GM12878 (cell line): Measurements from ENCODE around the gene ANKS1A. TPM values are rescaled to one million over a fixed set of nuclear protein-coding genes. Genes with fewer than 3 reads are reported as not detected.

Source experiments
- ATAC-seq: fragments of 200-7000 bp; cut with Tn5 transposase; 3 replicates; pipeline ENCODE4 v1.9.1; 2020; ENCODE audit warnings: mild to moderate bottlenecking, moderate library complexity
- BruUV-seq: library from RNA; stranded (reverse); fragments of 400-500 nt; replicated peaks from 2 replicates; lab custom pipeline; 2021; lab: Mats Ljungman, UMichigan
- CTCF ChIA-PET: fragments of 300-600 bp; sonication (Branson Sonifier 250); formaldehyde crosslinking; extraction: SDS; loops from one replicate; lab custom pipeline; 2021; ENCODE audit warnings: inconsistent platforms; lab: Yijun Ruan, JAX
- POLR2A ChIA-PET: fragments of 350-600 bp; formaldehyde crosslinking; extraction: SDS; loops from one replicate; lab custom pipeline; 2021; ENCODE audit warnings: inconsistent platforms; lab: Charles Lee
- RAD21 ChIA-PET: fragments of 300-600 bp; sonication (Branson Sonifier 250); formaldehyde crosslinking; loops from one replicate; lab custom pipeline; 2023; ENCODE audit warnings: antibody characterized with exemption; ENCODE audit not compliant: unreplicated experiment; lab: Charles Lee
- SMC1A ChIA-PET: fragments of 300-600 bp; sonication (Branson Sonifier 250); formaldehyde crosslinking; loops from one replicate; lab custom pipeline; 2023; ENCODE audit not compliant: unreplicated experiment, uncharacterized antibody; lab: Charles Lee
- DNase-seq: peaks from one replicate; pipeline ENCODE4 v3.0.0-alpha.2; 2011; ENCODE audit warnings: low read depth, low spot score
- FAIRE-seq: peaks from 3 replicates; lab custom pipeline; 2011; peaks lifted over from hg19 to GRCh38; lab: Jason Lieb, UNC
- H2AFZ ChIP-seq: 2 replicates; pipeline ENCODE4 v1.6.0; 2011; ENCODE audit warnings: low read depth, low read length, control low read depth; ENCODE audit not compliant: control insufficient read depth
- H3K27ac ChIP-seq: 2 replicates; pipeline ENCODE4 v1.5.1; 2011; ENCODE audit warnings: control low read depth; ENCODE audit not compliant: control insufficient read depth, insufficient read depth
- H3K27me3 ChIP-seq, 2 experiments: replicated peaks in 1 of 2; 2 replicates each; pipeline versions ENCODE4 v1.6.0 to v1.6.1; 2011; ENCODE audit warnings: low read length in 1 of 2; ENCODE audit not compliant: control insufficient read depth in 2 of 2, insufficient read depth in 2 of 2
- H3K36me3 ChIP-seq, 2 experiments: 2 replicates each; pipeline ENCODE4 v1.5.1; 2011; ENCODE audit warnings: low read length in 1 of 2; ENCODE audit not compliant: control insufficient read depth in 2 of 2, insufficient read depth in 2 of 2
- H3K4me1 ChIP-seq: 2 replicates; pipeline ENCODE4 v1.6.1; 2011; ENCODE audit warnings: mild to moderate bottlenecking, low read length, moderate library complexity, mixed read lengths; ENCODE audit not compliant: control insufficient read depth, insufficient read depth
- H3K4me2 ChIP-seq: 2 replicates; pipeline ENCODE4 v1.6.0; 2011; ENCODE audit warnings: control low read depth; ENCODE audit not compliant: control insufficient read depth, insufficient read depth
- H3K4me3 ChIP-seq: fragments of 200-600 bp; sonication (generic); 2 replicates; pipeline ENCODE4 v1.5.1; 2016
- H3K79me2 ChIP-seq: 2 replicates; pipeline ENCODE4 v1.6.0; 2011; ENCODE audit warnings: low read length; ENCODE audit not compliant: control insufficient read depth, insufficient read depth
- H3K9ac ChIP-seq: 2 replicates; pipeline ENCODE4 v1.8.0; 2011; ENCODE audit warnings: low read length, control low read depth, mixed read lengths; ENCODE audit not compliant: control insufficient read depth, insufficient read depth
- H3K9me3 ChIP-seq: replicated peaks from 3 replicates; pipeline ENCODE4 v1.5.1; 2011; ENCODE audit warnings: mild to moderate bottlenecking, low read length; ENCODE audit not compliant: control insufficient read depth, insufficient read depth
- H4K20me1 ChIP-seq: 2 replicates; pipeline ENCODE4 v1.6.0; 2011; ENCODE audit not compliant: control insufficient read depth, insufficient read depth
- BRCA1 ChIP-seq: IDR thresholded peaks from 2 replicates; pipeline ENCODE4 v1.6.1; 2011; ENCODE audit warnings: low read depth, low read length, improper control_type of control experiment
- CHD2 ChIP-seq: IDR thresholded peaks from 2 replicates; pipeline ENCODE4 v1.6.1; 2011; ENCODE audit warnings: low read depth, low read length, improper control_type of control experiment, borderline replicate concordance
- EP300 ChIP-seq, 2 experiments: fragments of 150-350 bp in 1 of 2; IDR thresholded peaks; 2 replicates each; pipeline ENCODE4 v1.6.1; 2011 to 2012; ENCODE audit warnings: low read depth in 2 of 2, low read length in 2 of 2, borderline replicate concordance in 1 of 2, improper control_type of control experiment in 1 of 2, inconsistent platforms in 1 of 2; ENCODE audit not compliant: control insufficient read depth in 1 of 2
- IKZF1 ChIP-seq: fragments of 450-650 bp; conservative IDR thresholded peaks from 2 replicates; pipeline ENCODE4 v1.6.1; 2017; ENCODE audit warnings: antibody characterized with exemption, mild to moderate bottlenecking
- IKZF2 ChIP-seq, 2 experiments: fragments of 450-650 bp; IDR thresholded peaks; 2 replicates each; pipeline ENCODE4 v1.6.1; 2017; ENCODE audit warnings: mild to moderate bottlenecking in 2 of 2, moderate library complexity in 2 of 2
- MYB ChIP-seq: fragments of 150-350 bp; IDR thresholded peaks from 2 replicates; pipeline ENCODE4 v1.6.1; 2014; ENCODE audit warnings: mild to moderate bottlenecking, low read depth, low read length, borderline replicate concordance
- NBN ChIP-seq: fragments of 450-650 bp; IDR thresholded peaks from 2 replicates; pipeline ENCODE4 v1.6.1; 2016
- NFIC ChIP-seq: IDR thresholded peaks from 2 replicates; pipeline ENCODE4 v1.6.1; 2012; ENCODE audit warnings: low read depth, mild to moderate bottlenecking, inconsistent platforms, low read length, moderate library complexity
- NR2F1 ChIP-seq: fragments of 450-650 bp; conservative IDR thresholded peaks from 2 replicates; pipeline ENCODE4 v1.6.1; 2017; ENCODE audit warnings: mild to moderate bottlenecking
- POLR2A ChIP-seq: IDR thresholded peaks from 2 replicates; pipeline ENCODE4 v1.6.1; 2011; ENCODE audit warnings: low read depth, mild to moderate bottlenecking, low read length
- POLR2AphosphoS2 ChIP-seq: IDR thresholded peaks from 2 replicates; pipeline ENCODE4 v1.6.1; 2011; ENCODE audit warnings: low read depth, mild to moderate bottlenecking, low read length, improper control_type of control experiment, moderate library complexity
- SMC3 ChIP-seq: IDR thresholded peaks from 2 replicates; pipeline ENCODE4 v1.6.1; 2011; ENCODE audit warnings: low read length, improper control_type of control experiment, borderline replicate concordance
- TAF1 ChIP-seq: IDR thresholded peaks from 2 replicates; pipeline ENCODE4 v1.6.1; 2011; ENCODE audit warnings: mild to moderate bottlenecking, low read depth, low read length, borderline replicate concordance
- TCF12 ChIP-seq: IDR thresholded peaks from 2 replicates; pipeline ENCODE4 v1.6.1; 2011; ENCODE audit warnings: low read depth, mild to moderate bottlenecking, low read length
- WGBS: methylation state at CpG from one replicate; pipeline ENCODE4 v1.1.6; 2016; ENCODE audit warnings: low lambda C conversion rate; ENCODE audit not compliant: insufficient replicate concordance, insufficient coverage; ENCODE audit errors: missing lambda C conversion rate; 5-methylcytosine and 5-hydroxymethylcytosine counted together
- in situ Hi-C: fragments of 300-500 bp; cut with MboI; formaldehyde crosslinking; loops from 9 replicates; pipeline ENCODE4 v1.14.3; 2018; ENCODE audit warnings: mixed read lengths
- intact Hi-C: fragments of 100-400 bp; cut with micrococcal nuclease; formaldehyde crosslinking; loops from one replicate; pipeline ENCODE4 v1.14.2; 2022; ENCODE audit not compliant: unreplicated experiment
- polyA plus RNA-seq, 11 experiments: library from polyadenylated mRNA; depleted of rRNA in 4 of 11; unstranded in 6 of 11; stranded (reverse) in 5 of 11; fragments of >200 nt; fragmentation: Nextera tagmentation in 4 of 11; fragmentation: Illumina TruSeq in 1 of 11; extraction: Ambion mirVana in 4 of 11; extraction: Trizol in 1 of 11; gene quantifications; 1 replicate in 1 of 11; 2 replicates in 10 of 11; pipeline versions ENCODE4 v1.2.1 to v1.2.3, GENCODE V29; 2011 to 2016; ENCODE audit warnings: inconsistent platforms in 2 of 11, missing spikeins in 2 of 11, low read depth in 1 of 11
- total RNA-seq, 4 experiments: library from RNA; depleted of rRNA in 3 of 4; stranded (reverse); fragments of >200 nt in 3 of 4; fragmentation: Illumina TruSeq in 1 of 4; extraction: Trizol in 1 of 4; gene quantifications; 2 replicates each; pipeline versions ENCODE4 v1.2.1 to v1.2.3, GENCODE V29; 2013 to 2021
- TF ChIP-seq, protein P1 (sequence below): fragments of 450-650 bp; IDR thresholded peaks from 2 replicates; pipeline ENCODE4 v1.6.1; 2014; ENCODE audit warnings: mild to moderate bottlenecking
- TF ChIP-seq, protein P2 (sequence below): fragments of 150-350 bp; IDR thresholded peaks from 2 replicates; pipeline ENCODE4 v1.6.1; 2014; ENCODE audit warnings: mild to moderate bottlenecking, low read depth, low read length
- TF ChIP-seq, protein P3 (sequence below): fragments of 450-650 bp; IDR thresholded peaks from 2 replicates; pipeline ENCODE4 v1.6.1; 2016; ENCODE audit warnings: mild to moderate bottlenecking
- TF ChIP-seq, protein P4 (sequence below): fragments of 150-350 bp; IDR thresholded peaks from 2 replicates; pipeline ENCODE4 v1.6.1; 2016; ENCODE audit warnings: low read depth, low read length

ANKS1A gene
- total and polyA plus RNA-seq, 10 of the 15 experiments (the other 5 are each of a cell fraction or from before 2014, with no cell fraction given): 0.60 to 7.0 (median 3.0) TPM

DNA sequence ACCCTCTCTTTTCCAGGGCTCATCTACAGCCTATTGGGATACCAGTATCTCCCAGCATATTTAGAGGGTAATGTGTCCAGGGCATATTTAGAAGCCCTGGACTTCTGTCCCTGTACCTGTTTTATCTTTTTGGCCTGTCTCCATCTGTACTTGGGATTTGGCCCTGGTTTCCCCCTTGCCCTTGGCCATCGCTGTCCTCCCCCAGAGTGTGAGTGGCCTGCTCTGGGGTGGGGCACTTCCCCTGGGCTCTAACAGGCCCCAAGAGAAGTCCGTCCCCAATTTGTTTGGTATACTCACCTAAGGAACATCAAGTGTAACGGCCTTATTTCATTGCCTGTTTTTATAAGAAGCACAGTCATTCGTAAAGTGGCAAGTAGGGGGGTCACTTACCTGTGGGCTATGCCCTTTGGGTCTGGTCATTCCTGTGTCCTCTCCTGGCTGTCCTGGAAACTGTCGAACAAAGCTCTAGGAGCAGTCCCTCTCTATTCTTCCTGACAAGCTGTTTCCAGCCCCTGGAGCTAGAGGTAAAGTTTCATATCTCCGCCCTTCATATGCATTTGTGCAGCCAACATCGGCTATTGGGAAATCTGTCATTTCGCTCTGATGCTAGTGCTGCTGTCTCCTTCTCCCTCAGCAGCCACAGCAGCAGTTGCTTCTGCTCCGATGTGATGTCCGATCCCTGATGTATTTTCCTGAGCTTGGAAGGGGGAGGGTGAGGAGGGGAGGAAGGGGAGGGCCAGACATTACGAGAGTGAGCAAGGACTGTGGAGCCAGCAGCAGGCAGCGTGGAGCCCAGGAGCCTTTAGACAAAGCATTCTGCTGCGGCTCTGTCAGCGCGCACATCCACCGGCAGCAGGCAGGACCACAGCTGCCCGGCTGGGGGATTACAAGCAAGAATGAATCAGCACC, 168.6 kb downstream of the ANKS1A start:
- DNase-seq (no peak), ATAC-seq (no peak), FAIRE-seq (no peak)
- H3K4me1 ChIP-seq: no peaks in the 10 kb centered on the region
- WGBS: 86% methylated on average over 17 of the region's 17 CpGs
- in situ Hi-C loops (no loop called here), intact Hi-C loops (no loop called here)
- no peaks in the 10 kb centered on the region for H3K36me3 ChIP-seq
- no peak overlapping the region for H3K4me2 ChIP-seq
- no peak overlapping the region for H3K4me3 ChIP-seq
- RAD21 ChIA-PET: no interaction called here
- H4K20me1 ChIP-seq: no peaks in the 10 kb centered on the region
- no peaks in the 10 kb centered on the region for H3K9me3 ChIP-seq
- SMC1A ChIA-PET: interaction anchor here (1.9 kb wide), 1 partner anchor 46 kb away, joined by 5 read pairs; no protein-coding TSS in a partner anchor
- BruUV-seq: no TSS peak
- H3K79me2 ChIP-seq: no peaks in the 10 kb centered on the region
- H2AFZ ChIP-seq: no peak overlapping the region
- H3K27ac ChIP-seq: no peak overlapping the region
- CTCF ChIA-PET: interaction anchor here (1.1 kb wide), 1 partner anchor 183 kb away, joined by 3 read pairs; no protein-coding TSS in a partner anchor
- no peak overlapping the region for H3K9ac ChIP-seq
- H3K27me3 ChIP-seq: no peaks in the 10 kb centered on the region
- POLR2A ChIA-PET: no interaction called here
- TF ChIP-seq, protein P1, sequence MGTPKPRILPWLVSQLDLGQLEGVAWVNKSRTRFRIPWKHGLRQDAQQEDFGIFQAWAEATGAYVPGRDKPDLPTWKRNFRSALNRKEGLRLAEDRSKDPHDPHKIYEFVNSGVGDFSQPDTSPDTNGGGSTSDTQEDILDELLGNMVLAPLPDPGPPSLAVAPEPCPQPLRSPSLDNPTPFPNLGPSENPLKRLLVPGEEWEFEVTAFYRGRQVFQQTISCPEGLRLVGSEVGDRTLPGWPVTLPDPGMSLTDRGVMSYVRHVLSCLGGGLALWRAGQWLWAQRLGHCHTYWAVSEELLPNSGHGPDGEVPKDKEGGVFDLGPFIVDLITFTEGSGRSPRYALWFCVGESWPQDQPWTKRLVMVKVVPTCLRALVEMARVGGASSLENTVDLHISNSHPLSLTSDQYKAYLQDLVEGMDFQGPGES: no peak
- TF ChIP-seq POLR2A (no peak), TCF12 (no peak), SMC3 (no peak), MYB (no peak), IKZF1 (no peak), POLR2AphosphoS2 (no peak), NBN (no peak), NR2F1 (no peak), BRCA1 (no peak), IKZF2 (IDR thresholded peaks at IDR 0.05) (no peak), TAF1 (no peak), EP300 (IDR thresholded peaks at IDR 0.05; ENCODE audit: borderline replicate concordance in 1 of 2, control insufficient read depth in 1 of 2, low read depth in 2 of 2, low read length in 2 of 2) (no peak), NFIC (no peak), CHD2 (no peak)
- TF ChIP-seq, protein P2, sequence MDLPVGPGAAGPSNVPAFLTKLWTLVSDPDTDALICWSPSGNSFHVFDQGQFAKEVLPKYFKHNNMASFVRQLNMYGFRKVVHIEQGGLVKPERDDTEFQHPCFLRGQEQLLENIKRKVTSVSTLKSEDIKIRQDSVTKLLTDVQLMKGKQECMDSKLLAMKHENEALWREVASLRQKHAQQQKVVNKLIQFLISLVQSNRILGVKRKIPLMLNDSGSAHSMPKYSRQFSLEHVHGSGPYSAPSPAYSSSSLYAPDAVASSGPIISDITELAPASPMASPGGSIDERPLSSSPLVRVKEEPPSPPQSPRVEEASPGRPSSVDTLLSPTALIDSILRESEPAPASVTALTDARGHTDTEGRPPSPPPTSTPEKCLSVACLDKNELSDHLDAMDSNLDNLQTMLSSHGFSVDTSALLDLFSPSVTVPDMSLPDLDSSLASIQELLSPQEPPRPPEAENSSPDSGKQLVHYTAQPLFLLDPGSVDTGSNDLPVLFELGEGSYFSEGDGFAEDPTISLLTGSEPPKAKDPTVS: no peak
- TF ChIP-seq, protein P3, sequence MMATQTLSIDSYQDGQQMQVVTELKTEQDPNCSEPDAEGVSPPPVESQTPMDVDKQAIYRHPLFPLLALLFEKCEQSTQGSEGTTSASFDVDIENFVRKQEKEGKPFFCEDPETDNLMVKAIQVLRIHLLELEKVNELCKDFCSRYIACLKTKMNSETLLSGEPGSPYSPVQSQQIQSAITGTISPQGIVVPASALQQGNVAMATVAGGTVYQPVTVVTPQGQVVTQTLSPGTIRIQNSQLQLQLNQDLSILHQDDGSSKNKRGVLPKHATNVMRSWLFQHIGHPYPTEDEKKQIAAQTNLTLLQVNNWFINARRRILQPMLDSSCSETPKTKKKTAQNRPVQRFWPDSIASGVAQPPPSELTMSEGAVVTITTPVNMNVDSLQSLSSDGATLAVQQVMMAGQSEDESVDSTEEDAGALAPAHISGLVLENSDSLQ: no peak
- TF ChIP-seq, protein P4, sequence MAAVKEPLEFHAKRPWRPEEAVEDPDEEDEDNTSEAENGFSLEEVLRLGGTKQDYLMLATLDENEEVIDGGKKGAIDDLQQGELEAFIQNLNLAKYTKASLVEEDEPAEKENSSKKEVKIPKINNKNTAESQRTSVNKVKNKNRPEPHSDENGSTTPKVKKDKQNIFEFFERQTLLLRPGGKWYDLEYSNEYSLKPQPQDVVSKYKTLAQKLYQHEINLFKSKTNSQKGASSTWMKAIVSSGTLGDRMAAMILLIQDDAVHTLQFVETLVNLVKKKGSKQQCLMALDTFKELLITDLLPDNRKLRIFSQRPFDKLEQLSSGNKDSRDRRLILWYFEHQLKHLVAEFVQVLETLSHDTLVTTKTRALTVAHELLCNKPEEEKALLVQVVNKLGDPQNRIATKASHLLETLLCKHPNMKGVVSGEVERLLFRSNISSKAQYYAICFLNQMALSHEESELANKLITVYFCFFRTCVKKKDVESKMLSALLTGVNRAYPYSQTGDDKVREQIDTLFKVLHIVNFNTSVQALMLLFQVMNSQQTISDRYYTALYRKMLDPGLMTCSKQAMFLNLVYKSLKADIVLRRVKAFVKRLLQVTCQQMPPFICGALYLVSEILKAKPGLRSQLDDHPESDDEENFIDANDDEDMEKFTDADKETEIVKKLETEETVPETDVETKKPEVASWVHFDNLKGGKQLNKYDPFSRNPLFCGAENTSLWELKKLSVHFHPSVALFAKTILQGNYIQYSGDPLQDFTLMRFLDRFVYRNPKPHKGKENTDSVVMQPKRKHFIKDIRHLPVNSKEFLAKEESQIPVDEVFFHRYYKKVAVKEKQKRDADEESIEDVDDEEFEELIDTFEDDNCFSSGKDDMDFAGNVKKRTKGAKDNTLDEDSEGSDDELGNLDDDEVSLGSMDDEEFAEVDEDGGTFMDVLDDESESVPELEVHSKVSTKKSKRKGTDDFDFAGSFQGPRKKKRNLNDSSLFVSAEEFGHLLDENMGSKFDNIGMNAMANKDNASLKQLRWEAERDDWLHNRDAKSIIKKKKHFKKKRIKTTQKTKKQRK: no peak
